SK-N-SH (cell line): ENCODE data around the gene C3orf20. TPM values are rescaled to one million over a fixed set of nuclear protein-coding genes. Genes with fewer than 3 reads are reported as not detected.

ENCODE experiments used
- CTCF ChIA-PET: fragments of 300-600, 350-600 bp; formaldehyde crosslinking; extraction: SDS; loops from one replicate; lab custom pipeline; 2021; lab: Yijun Ruan, JAX
- POLR2A ChIA-PET: fragments of 350-600 bp; sonication (Branson Sonifier 250); formaldehyde crosslinking; extraction: SDS; loops from one replicate; lab custom pipeline; 2020; ENCODE audit warnings: antibody characterized with exemption, inconsistent platforms; lab: Yijun Ruan, JAX
- DNase-seq: peaks from one replicate; pipeline ENCODE4 v3.0.0; 2012
- H2AFZ ChIP-seq: fragments of 200-600 bp; sonication (generic); 2 replicates; pipeline ENCODE4 v1.8.1; 2016; ENCODE audit warnings: antibody characterized with exemption, mild to moderate bottlenecking, low read depth
- H3F3A ChIP-seq: fragments of 200-600 bp; sonication (generic); replicated peaks from 2 replicates; pipeline ENCODE3; 2016; ENCODE audit warnings: antibody characterized with exemption, mild to moderate bottlenecking; ENCODE audit not compliant: insufficient read depth
- H3K27ac ChIP-seq, 2 experiments: fragments of 200-500 bp in 1 of 2; fragments of 200-600 bp in 1 of 2; sonication (Bioruptor generic) in 1 of 2; sonication (generic), shearing (Covaris generic) in 1 of 2; 2 replicates each; pipeline versions ENCODE4 v1.5.1 to v1.6.1; 2014 to 2016; ENCODE audit warnings: low read depth in 2 of 2, inconsistent platforms in 1 of 2, low read length in 1 of 2, mild to moderate bottlenecking in 1 of 2, mixed read lengths in 1 of 2
- H3K27me3 ChIP-seq: fragments of 200-600 bp; sonication (generic), shearing (Covaris generic); 2 replicates; pipeline ENCODE4 v1.6.1; 2016; ENCODE audit warnings: mixed run types; ENCODE audit not compliant: insufficient read depth
- H3K36me3 ChIP-seq, 2 experiments: fragments of 200-500 bp in 1 of 2; fragments of 200-600 bp in 1 of 2; sonication (Bioruptor generic) in 1 of 2; sonication (generic) in 1 of 2; replicated peaks in 1 of 2; 2 replicates each; pipeline versions ENCODE3 to v1.5.1; 2014 to 2016; ENCODE audit warnings: low read length in 1 of 2, mild to moderate bottlenecking in 1 of 2; ENCODE audit not compliant: insufficient read depth in 2 of 2, control insufficient read depth in 1 of 2
- H3K4me1 ChIP-seq, 2 experiments: fragments of 200-500 bp in 1 of 2; fragments of 200-600 bp in 1 of 2; sonication (Bioruptor generic) in 1 of 2; sonication (generic), shearing (Covaris generic) in 1 of 2; 2 replicates each; pipeline versions ENCODE4 v1.5.1 to v1.6.1; 2014 to 2016; ENCODE audit warnings: low read depth in 1 of 2, low read length in 1 of 2, mixed run types in 1 of 2; ENCODE audit not compliant: insufficient read depth in 2 of 2, control insufficient read depth in 1 of 2
- H3K4me2 ChIP-seq: fragments of 200-600 bp; sonication (generic), shearing (Covaris generic); 2 replicates; pipeline ENCODE4 v1.6.1; 2017; ENCODE audit warnings: mixed run types
- H3K4me3 ChIP-seq, 2 experiments: fragments of 200-500 bp in 1 of 2; fragments of 200-600 bp in 1 of 2; sonication (Bioruptor generic) in 1 of 2; sonication (generic), shearing (Covaris generic) in 1 of 2; 2 replicates each; pipeline versions ENCODE4 v1.5.1 to v1.8.1; 2014 to 2016; ENCODE audit warnings: low read depth in 2 of 2, inconsistent platforms in 1 of 2, low read length in 1 of 2, mild to moderate bottlenecking in 1 of 2, mixed read lengths in 1 of 2, moderate library complexity in 1 of 2
- H3K79me2 ChIP-seq: fragments of 200-600 bp; sonication (generic); 2 replicates; pipeline ENCODE4 v1.8.1; 2017; ENCODE audit warnings: mild to moderate bottlenecking; ENCODE audit not compliant: insufficient read depth
- H3K9ac ChIP-seq: fragments of 200-600 bp; sonication (generic); 2 replicates; pipeline ENCODE4 v1.6.1; 2017; ENCODE audit warnings: mixed run types
- H3K9me2 ChIP-seq: fragments of 200-600 bp; sonication (generic); 2 replicates; pipeline ENCODE4 v1.6.1; 2017; ENCODE audit warnings: mixed run types
- H3K9me3 ChIP-seq: fragments of 200-600 bp; sonication (generic); 2 replicates; pipeline ENCODE4 v1.6.1; 2017; ENCODE audit warnings: mixed run types, mild to moderate bottlenecking, moderate library complexity
- H4K20me1 ChIP-seq: fragments of 200-600 bp; sonication (generic); 2 replicates; pipeline ENCODE4 v1.6.1; 2017; ENCODE audit warnings: mild to moderate bottlenecking, mixed run types; ENCODE audit not compliant: insufficient read depth
- CTCF ChIP-seq: fragments of 200-600 bp; sonication (generic); IDR thresholded peaks from 2 replicates; pipeline ENCODE4 v1.6.1; 2017; ENCODE audit warnings: antibody characterized with exemption, mild to moderate bottlenecking, moderate library complexity
- EP300 ChIP-seq, 2 experiments: IDR thresholded peaks; 2 replicates each; pipeline versions ENCODE4 v1.4.0 to v1.6.1; 2012; ENCODE audit warnings: borderline replicate concordance in 1 of 2, low read depth in 1 of 2, low read length in 1 of 2
- FOSL2 ChIP-seq: IDR thresholded peaks from 2 replicates; pipeline ENCODE4 v1.4.0; 2012; ENCODE audit warnings: low read depth, mild to moderate bottlenecking, moderate library complexity, borderline replicate concordance
- FOXJ3 ChIP-seq: sonication (generic); formaldehyde crosslinking; IDR thresholded peaks from 2 replicates; pipeline ENCODE4 v1.5.1; 2020; ENCODE audit warnings: mild to moderate bottlenecking, missing genetic modification reagents
- GABPA ChIP-seq: IDR thresholded peaks from 2 replicates; pipeline ENCODE4 v1.4.0; 2012; ENCODE audit warnings: low read depth, mild to moderate bottlenecking
- JUND ChIP-seq: IDR thresholded peaks from 2 replicates; pipeline ENCODE4 v1.4.0; 2012
- MAX ChIP-seq: IDR thresholded peaks from 2 replicates; pipeline ENCODE4 v1.4.0; 2012; ENCODE audit warnings: low read depth
- MEF2A ChIP-seq: IDR thresholded peaks from 2 replicates; pipeline ENCODE4 v1.4.0; 2012; ENCODE audit warnings: low read depth, borderline replicate concordance
- MXI1 ChIP-seq: IDR thresholded peaks from 2 replicates; pipeline ENCODE4 v1.6.1; 2012; ENCODE audit warnings: mild to moderate bottlenecking, low read depth, low read length, improper control_type of control experiment
- NFIC ChIP-seq: IDR thresholded peaks from 2 replicates; pipeline ENCODE4 v1.4.0; 2012; ENCODE audit warnings: borderline replicate concordance
- NRF1 ChIP-seq: IDR thresholded peaks from 2 replicates; pipeline ENCODE4 v1.6.1; 2012; ENCODE audit warnings: low read depth, mild to moderate bottlenecking, low read length
- RAD21 ChIP-seq: IDR thresholded peaks from 2 replicates; pipeline ENCODE4 v1.6.1; 2012; ENCODE audit warnings: mild to moderate bottlenecking, low read length
- SMC3 ChIP-seq: IDR thresholded peaks from 2 replicates; pipeline ENCODE4 v1.6.1; 2012; ENCODE audit warnings: low read depth, low read length, improper control_type of control experiment
- TAF1 ChIP-seq: IDR thresholded peaks from 2 replicates; pipeline ENCODE4 v1.6.1; 2012; ENCODE audit warnings: low read depth, mild to moderate bottlenecking, low read length, moderate library complexity, borderline replicate concordance
- TEAD4 ChIP-seq: IDR thresholded peaks from 2 replicates; pipeline ENCODE4 v1.4.0; 2012; ENCODE audit warnings: mild to moderate bottlenecking, borderline replicate concordance; ENCODE audit not compliant: insufficient read depth
- USF1 ChIP-seq: IDR thresholded peaks from 2 replicates; pipeline ENCODE4 v1.4.0; 2012; ENCODE audit warnings: low read depth, borderline replicate concordance
- USF2 ChIP-seq: fragments of 150-350 bp; IDR thresholded peaks from 2 replicates; pipeline ENCODE4 v1.6.1; 2017; ENCODE audit warnings: antibody characterized with exemption, low read length, low read depth, borderline replicate concordance
- YY1 ChIP-seq: IDR thresholded peaks from 2 replicates; pipeline ENCODE4 v1.4.0; 2012; ENCODE audit warnings: low read depth, mild to moderate bottlenecking
- ZBTB33 ChIP-seq: IDR thresholded peaks from 2 replicates; pipeline ENCODE4 v1.4.0; 2012; ENCODE audit warnings: low read depth, borderline replicate concordance
- whole genome bisulfite sequencing: methylation state at CpG from one replicate; pipeline ENCODE4 v1.1.6; 2017; ENCODE audit warnings: low lambda C conversion rate; 5-methylcytosine and 5-hydroxymethylcytosine counted together
- polyA plus RNA-seq, 3 experiments: library from polyadenylated mRNA; depleted of rRNA; stranded (reverse); fragments of >200 nt; gene quantifications; 2 replicates each; pipeline ENCODE4 v1.2.3, GENCODE V29; 2012

C3orf20 gene
- polyA plus RNA-seq, 1 of the 3 experiments (the other 2 are of a cell fraction) = not detected

GRCh38 chr3:14701676-14702075 is 26.7 kb downstream of the C3orf20 start:
- Histone ChIP-seq H3K4me3 (no peak overlapping the region), H3F3A (no peaks in the 10 kb centered on the region), H3K79me2 (no peaks in the 10 kb centered on the region), H2AFZ (no peak overlapping the region), H3K9ac (no peak overlapping the region), H3K9me2 (no peaks in the 10 kb centered on the region), H3K36me3 (no peaks in the 10 kb centered on the region), H3K4me1 (no peaks in the 10 kb centered on the region), H3K27me3 (no peaks in the 10 kb centered on the region), H3K9me3 (no peaks in the 10 kb centered on the region), H3K27ac (no peak overlapping the region), H3K4me2 (no peak overlapping the region), H4K20me1 (no peaks in the 10 kb centered on the region)
- no peak for TF ChIP-seq ZBTB33
- TF ChIP-seq MEF2A = no peak
- no peak for TF ChIP-seq CTCF
- no peak for TF ChIP-seq JUND
- TF ChIP-seq YY1 = no peak
- no peak for TF ChIP-seq FOSL2
- no peak for TF ChIP-seq NFIC
- no peak for TF ChIP-seq USF2
- TF ChIP-seq TAF1 = no peak
- TF ChIP-seq MAX = no peak
- TF ChIP-seq RAD21 = no peak
- no peak for TF ChIP-seq GABPA
- no peak for TF ChIP-seq MXI1
- TF ChIP-seq NRF1 = no peak
- TF ChIP-seq FOXJ3 (CRISPR knock-in tag) = no peak
- TF ChIP-seq TEAD4 = no peak
- TF ChIP-seq SMC3 = no peak
- no peak for TF ChIP-seq USF1
- no peak for TF ChIP-seq EP300 (IDR thresholded peaks at IDR 0.05; ENCODE audit: borderline replicate concordance in 1 of 2, low read depth in 1 of 2, low read length in 1 of 2)
- ChIA-PET POLR2A (no interaction called here), CTCF (no interaction called here)
- DNase-seq = no peak
- 39% methylated on average over 4 of the region's 4 CpGs for WGBS
